GM12801 (cell line): Measurements from ENCODE around the gene GTPBP6.

Source experiments
- TF ChIP-seq, protein P1 (sequence below): IDR thresholded peaks from one replicate; pipeline ENCODE4 v1.5.1; 2011; ENCODE audit warnings: control low read depth; ENCODE audit not compliant: insufficient read length; ENCODE audit errors: extremely low read depth

Gene GTPBP6

GRCh38 chrX:331825-332495 lies 13.4 kb upstream of the GTPBP6 start:
- TF ChIP-seq, protein P1, sequence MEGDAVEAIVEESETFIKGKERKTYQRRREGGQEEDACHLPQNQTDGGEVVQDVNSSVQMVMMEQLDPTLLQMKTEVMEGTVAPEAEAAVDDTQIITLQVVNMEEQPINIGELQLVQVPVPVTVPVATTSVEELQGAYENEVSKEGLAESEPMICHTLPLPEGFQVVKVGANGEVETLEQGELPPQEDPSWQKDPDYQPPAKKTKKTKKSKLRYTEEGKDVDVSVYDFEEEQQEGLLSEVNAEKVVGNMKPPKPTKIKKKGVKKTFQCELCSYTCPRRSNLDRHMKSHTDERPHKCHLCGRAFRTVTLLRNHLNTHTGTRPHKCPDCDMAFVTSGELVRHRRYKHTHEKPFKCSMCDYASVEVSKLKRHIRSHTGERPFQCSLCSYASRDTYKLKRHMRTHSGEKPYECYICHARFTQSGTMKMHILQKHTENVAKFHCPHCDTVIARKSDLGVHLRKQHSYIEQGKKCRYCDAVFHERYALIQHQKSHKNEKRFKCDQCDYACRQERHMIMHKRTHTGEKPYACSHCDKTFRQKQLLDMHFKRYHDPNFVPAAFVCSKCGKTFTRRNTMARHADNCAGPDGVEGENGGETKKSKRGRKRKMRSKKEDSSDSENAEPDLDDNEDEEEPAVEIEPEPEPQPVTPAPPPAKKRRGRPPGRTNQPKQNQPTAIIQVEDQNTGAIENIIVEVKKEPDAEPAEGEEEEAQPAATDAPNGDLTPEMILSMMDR: no peak

DNA sequence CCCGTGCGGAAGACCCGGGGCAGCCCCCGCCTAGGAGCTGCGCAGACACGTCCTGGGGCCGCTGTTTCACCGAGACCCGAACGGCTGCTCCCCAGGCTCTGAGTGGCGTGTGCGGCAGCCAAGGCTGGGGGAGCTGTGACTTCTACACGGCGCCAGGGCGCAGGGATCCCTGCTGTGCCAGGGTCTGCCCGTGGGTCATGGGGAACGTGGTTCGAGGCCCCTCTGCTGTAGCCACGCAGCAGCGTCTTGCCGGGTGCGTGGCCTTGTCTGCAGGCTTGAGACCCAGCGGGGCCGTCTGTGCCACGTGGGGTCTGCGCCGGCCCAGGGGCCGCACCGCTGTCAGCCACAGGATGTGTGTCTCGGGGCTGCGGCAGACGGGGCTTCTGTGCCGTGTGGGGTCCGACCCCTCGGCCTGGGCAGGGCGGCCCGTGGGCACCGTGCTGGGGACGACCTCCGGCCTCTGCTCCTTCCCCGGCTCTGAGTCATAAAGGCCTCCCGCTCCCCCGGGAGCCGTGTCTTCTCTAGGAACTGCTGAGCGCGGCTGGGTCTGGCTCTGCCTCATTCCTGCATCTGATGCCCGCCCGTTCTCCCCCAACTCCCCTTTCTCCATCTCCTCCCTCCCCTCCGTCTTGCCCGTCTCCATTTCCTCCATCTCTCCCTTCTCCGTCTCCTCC lies 12.7 kb upstream of the GTPBP6 start:
- TF ChIP-seq, protein P1: no peak

DNA sequence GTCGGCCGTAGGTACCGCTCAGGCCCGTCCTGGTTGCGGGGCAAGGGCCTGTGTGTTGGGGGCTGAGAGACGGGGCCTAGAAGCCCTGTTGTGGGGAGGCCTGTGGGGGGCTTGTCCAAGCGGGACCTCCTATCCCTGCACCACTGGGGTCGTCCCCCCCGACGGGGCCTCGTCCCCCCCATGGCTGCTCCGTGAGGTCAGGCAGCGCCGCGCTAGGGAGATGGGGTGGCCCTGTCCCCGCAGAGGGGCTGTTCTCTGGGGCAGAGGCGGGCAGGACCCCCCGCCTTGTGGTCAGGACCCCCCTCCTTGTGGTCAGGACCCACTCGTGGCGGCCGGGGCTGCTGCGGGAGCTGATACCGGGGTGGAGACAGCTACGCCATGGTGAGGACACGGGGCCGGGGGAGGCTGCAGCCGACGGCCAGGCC lies 12.1 kb upstream of the GTPBP6 start:
- TF ChIP-seq, protein P1: no peak

DNA sequence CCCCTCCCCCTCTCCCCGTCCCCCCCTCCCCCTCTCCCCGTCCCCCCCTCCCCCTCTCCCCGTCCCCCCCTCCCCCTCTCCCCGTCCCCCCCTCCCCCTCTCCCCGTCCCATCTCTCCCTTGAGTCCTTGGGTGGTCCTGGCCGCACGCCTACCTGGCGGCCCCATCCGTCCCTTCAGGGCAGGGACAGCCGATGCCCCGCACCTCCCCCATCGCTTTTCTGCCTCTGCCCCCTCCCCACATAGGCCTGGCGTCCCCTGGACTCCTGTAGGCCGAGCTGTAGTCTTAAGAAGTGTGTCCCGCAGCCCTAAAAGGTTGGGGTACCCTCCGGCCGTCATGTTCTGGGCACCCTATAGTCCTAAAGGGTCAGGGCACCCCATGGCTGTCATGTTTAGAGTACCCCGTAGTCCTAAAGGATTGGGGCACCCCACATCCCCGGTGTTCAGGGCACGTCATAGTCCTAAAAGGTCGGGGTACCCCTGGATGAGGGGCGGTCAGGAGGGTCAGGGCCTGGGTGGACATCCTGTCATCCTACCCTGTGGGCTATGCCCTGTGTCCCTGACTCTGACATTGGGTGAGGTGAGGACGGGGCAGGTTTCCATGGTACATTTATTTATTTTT lies 10.8 kb upstream of the GTPBP6 start:
- TF ChIP-seq, protein P1: no peak

GRCh38 chrX:327660-328126 lies 9.1 kb upstream of the GTPBP6 start:
- TF ChIP-seq, protein P1: no peak

DNA sequence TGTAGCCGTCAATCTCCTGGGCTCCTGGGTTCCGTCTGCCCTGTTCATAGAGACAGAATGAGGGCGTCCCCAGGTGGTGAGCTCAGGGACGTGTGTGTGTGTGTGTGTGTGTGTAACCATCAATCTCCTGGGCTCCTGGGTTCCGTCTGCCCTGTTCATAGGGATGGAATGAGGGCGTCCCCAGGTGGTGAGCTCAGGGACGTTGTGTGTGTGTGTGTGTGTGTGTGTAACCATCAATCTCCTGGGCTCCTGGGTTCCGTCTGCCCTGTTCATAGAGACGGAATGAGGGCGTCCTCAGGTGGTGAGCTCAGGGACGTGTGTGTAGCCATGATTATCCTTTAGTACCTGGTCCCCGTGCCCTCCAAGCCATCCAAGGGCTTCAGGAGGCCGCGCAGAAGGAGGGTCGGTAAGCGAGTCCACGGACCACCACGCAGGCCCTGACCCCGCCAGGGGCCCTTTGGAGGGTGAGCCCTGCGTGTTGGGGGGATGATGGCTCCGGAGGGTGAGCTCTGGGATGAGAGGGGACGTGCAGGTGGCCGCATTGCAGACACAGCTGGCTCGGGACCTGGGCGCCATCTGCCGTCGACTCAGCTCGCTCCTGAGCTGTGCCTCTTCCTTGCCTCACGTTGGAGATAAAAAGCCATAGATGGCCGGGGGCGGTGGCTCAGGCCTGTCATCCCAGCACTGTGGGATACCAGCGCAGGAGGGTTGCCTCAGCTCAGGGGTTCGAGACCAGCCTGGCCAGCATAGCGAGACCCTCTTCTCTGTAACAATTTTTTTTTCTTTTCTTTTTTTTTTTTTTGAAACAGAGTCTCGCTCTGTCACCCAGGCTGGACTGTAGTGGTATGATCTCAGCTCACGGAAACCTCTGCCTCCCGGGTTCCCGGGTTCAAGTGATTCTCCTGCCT lies 5.4 kb upstream of the GTPBP6 start:
- TF ChIP-seq, protein P1: no peak
